HepG2 (cell line): ENCODE measurements around the gene IFT122. TPM values are rescaled to one million over a fixed set of nuclear protein-coding genes. Genes with fewer than 3 reads are reported as not detected.

Experiments
- AKNA ChIP-seq: sonication (generic); formaldehyde crosslinking; IDR thresholded peaks from 2 replicates; pipeline ENCODE4 v1.4.0; 2020; ENCODE audit warnings: missing genetic modification reagents, borderline replicate concordance
- MYC ChIP-seq: sonication (generic); formaldehyde crosslinking; IDR thresholded peaks from 2 replicates; pipeline ENCODE4 v1.9.0; 2021; ENCODE audit warnings: missing genetic modification reagents, borderline replicate concordance
- NFAT5 ChIP-seq: sonication (generic); formaldehyde crosslinking; IDR thresholded peaks from 2 replicates; pipeline ENCODE4 v1.4.0; 2020; ENCODE audit warnings: missing genetic modification reagents
- NR2C2 ChIP-seq: sonication (generic); formaldehyde crosslinking; IDR thresholded peaks from 2 replicates; pipeline ENCODE4 v1.4.0; 2020; ENCODE audit warnings: missing genetic modification reagents, mild to moderate bottlenecking, moderate library complexity, borderline replicate concordance
- POGZ ChIP-seq: sonication (generic); formaldehyde crosslinking; IDR thresholded peaks from 2 replicates; pipeline ENCODE4 v1.4.0; 2020; ENCODE audit warnings: mild to moderate bottlenecking, missing genetic modification reagents
- SP1 ChIP-seq, 2 experiments: fragments of 450-650 bp in 1 of 2; sonication (generic) in 1 of 2; formaldehyde crosslinking in 1 of 2; IDR thresholded peaks; 2 replicates each; pipeline versions ENCODE4 v1.4.0 to v1.6.1; 2016 to 2020; ENCODE audit warnings: missing genetic modification reagents in 1 of 2
- TRAFD1 ChIP-seq: sonication (generic); formaldehyde crosslinking; IDR thresholded peaks from 2 replicates; pipeline ENCODE4 v1.5.1; 2020; ENCODE audit warnings: missing genetic modification reagents, mild to moderate bottlenecking, borderline replicate concordance
- ZBTB20 ChIP-seq: sonication (generic); formaldehyde crosslinking; IDR thresholded peaks from 2 replicates; pipeline ENCODE4 v1.8.1; 2023; ENCODE audit warnings: missing genetic modification reagents, low read depth, mild to moderate bottlenecking, borderline replicate concordance
- ZNF33A ChIP-seq: sonication (generic); formaldehyde crosslinking; IDR thresholded peaks from 2 replicates; pipeline ENCODE4 v1.5.1; 2020; ENCODE audit warnings: missing genetic modification reagents, mild to moderate bottlenecking, moderate library complexity, borderline replicate concordance
- ZNF691 ChIP-seq: sonication (generic); formaldehyde crosslinking; IDR thresholded peaks from 2 replicates; pipeline ENCODE4 v1.4.0; 2020; ENCODE audit warnings: missing genetic modification reagents, low read depth, mild to moderate bottlenecking, borderline replicate concordance
- ZNF724P ChIP-seq: sonication (generic); formaldehyde crosslinking; IDR thresholded peaks from 2 replicates; pipeline ENCODE4 v1.8.0; 2022; ENCODE audit warnings: missing genetic modification reagents, borderline replicate concordance
- ZSCAN31 ChIP-seq: sonication (generic); formaldehyde crosslinking; IDR thresholded peaks from 2 replicates; pipeline ENCODE4 v1.5.0; 2020; ENCODE audit warnings: low read depth, mild to moderate bottlenecking, missing genetic modification reagents
- polyA plus RNA-seq, 8 experiments: library from polyadenylated mRNA; depleted of rRNA in 3 of 8; stranded (reverse) in 7 of 8; unstranded in 1 of 8; fragments of >200 nt; fragmentation: Illumina TruSeq in 4 of 8; extraction: Trizol in 4 of 8; gene quantifications; 2 replicates each; pipeline versions ENCODE4 v1.2.1 to v1.2.3, GENCODE V29; 2011 to 2016; ENCODE audit warnings: low read depth in 4 of 8, missing spikeins in 1 of 8, mixed read lengths in 1 of 8; ENCODE audit not compliant: insufficient read depth in 1 of 8
- total RNA-seq, 5 experiments: library from RNA; depleted of rRNA; stranded (reverse); fragments of >200 nt; fragmentation: Illumina TruSeq; extraction: Trizol; gene quantifications; 2 replicates each; pipeline ENCODE4 v1.2.3, GENCODE V29; 2016; ENCODE audit warnings: low read depth in 1 of 5

The IFT122 gene
- total and polyA plus RNA-seq, 2 of the 13 experiments (the other 11 are each of a cell fraction or from before 2014, with no cell fraction given): 10.1 to 10.3 TPM

GRCh38 chr3:129428376-129429079, 11.5 kb upstream of the IFT122 start, which contains the start of gene EFCAB12 (continued):
- no peak for TF ChIP-seq SP1 (IDR thresholded peaks at IDR 0.05)
- TF ChIP-seq SP1 (CRISPR knock-in tag; IDR thresholded peaks at IDR 0.05): peak; percentile 61; the same call in 1 of the 2 replicates
- peak; percentile 60; the same call in 1 of the 2 replicates for TF ChIP-seq NFAT5
- TF ChIP-seq ZBTB20: 0 out of 2 replicates have a peak, but pooled peaks have one; percentile 42
- TF ChIP-seq TRAFD1 (CRISPR knock-in tag): no peak
- no peak for TF ChIP-seq ZNF724P (CRISPR knock-in tag)
- TF ChIP-seq MYC (CRISPR knock-in tag): peak; percentile 68
- peak; percentile 52 for TF ChIP-seq POGZ
- 0 out of 2 replicates have a peak, but pooled peaks have one; percentile 11 for TF ChIP-seq NR2C2
- peak; percentile 36; the same call in 1 of the 2 replicates for TF ChIP-seq ZSCAN31 (CRISPR knock-in tag)
- TF ChIP-seq ZNF33A (CRISPR knock-in tag): no peak
- TF ChIP-seq AKNA (CRISPR knock-in tag): peak; percentile 71; the same call in 1 of the 2 replicates
- 0 out of 2 replicates have a peak, but pooled peaks have one; percentile 33 for TF ChIP-seq ZNF691 (CRISPR knock-in tag)
